Hematopoietic multipotent progenitor cell treated with erythropoietin and hydrocortisone succinate and interleukin-3 and kit ligand, for 17 days (in vitro differentiated cells): ENCODE results near the gene ARMCX1.
"Not testable (repeated sequence)": the region's sequence is repeated elsewhere in the genome, so short reads cannot be mapped to it uniquely, and the experiment has no call there.

Experiments
- DNase-seq: peaks from one replicate; pipeline ENCODE4 v3.0.0-alpha.2; 2015; ENCODE audit warnings: low spot score

Gene ARMCX1

DNA sequence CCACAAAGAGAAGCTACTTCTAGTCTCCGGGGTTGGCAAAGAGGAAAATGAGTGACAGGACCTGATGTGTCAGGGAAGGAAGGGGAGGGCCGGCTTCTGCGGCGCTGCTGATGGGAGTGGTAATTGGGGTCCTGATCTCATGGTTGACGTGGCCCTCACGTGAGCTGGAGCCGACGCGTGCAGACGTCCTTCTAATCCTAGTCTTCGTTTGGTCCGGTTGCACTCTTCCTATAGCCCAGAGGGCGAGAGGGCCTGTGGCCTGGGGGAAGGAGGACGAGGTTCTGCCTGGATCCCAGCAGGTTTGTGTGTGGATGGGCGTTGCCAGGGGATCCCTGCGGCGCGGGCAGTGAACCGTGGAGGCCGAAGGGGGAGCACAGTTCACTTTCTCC, at the start of gene ARMCX1:
TSS of gene ARMCX1 (plus strand) at position 186 of the 389 bp plus-strand sequence. CDS start 2,384 bp downstream, outside the sequence.
- no peak for DNase-seq

DNA sequence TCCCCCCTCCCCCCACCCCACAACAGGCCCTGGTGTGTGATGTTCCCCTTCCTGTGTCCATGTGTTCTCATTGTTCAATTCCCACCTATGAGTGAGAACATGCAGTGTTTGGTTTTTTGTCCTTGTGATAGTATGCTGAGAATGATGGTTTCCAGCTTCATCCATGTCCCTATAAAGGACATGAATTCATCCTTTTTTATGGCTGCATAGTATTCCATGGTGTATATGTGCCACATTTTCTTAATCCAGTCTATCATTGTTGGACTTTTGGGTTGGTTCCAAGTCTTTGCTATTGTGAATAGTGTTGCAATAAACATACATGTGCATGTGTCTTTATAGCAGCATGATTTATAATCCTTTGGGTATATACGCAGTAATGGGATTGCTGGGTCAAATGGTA, 47.4 kb upstream of the ARMCX1 start:
- not testable (repeated sequence) for DNase-seq

DNA sequence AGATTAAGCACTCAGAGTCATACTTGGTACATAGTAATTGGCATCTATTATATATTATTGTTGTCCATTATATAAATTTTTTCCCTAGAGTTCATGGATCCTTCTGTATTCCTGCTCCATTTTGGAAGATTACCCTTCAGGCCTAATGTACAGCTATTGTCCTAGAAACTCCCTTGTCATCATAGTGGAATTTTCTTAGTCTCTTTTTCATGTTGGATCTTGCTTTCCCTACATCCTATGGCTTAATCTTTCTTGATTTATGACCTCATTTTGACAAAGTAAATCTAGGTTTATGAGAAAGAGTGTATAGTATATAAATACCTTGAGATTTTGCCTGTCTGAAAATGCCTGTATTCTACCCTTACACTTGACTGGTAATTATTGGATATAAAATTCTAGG, 43.0 kb upstream of the ARMCX1 start:
- no peak for DNase-seq

DNA sequence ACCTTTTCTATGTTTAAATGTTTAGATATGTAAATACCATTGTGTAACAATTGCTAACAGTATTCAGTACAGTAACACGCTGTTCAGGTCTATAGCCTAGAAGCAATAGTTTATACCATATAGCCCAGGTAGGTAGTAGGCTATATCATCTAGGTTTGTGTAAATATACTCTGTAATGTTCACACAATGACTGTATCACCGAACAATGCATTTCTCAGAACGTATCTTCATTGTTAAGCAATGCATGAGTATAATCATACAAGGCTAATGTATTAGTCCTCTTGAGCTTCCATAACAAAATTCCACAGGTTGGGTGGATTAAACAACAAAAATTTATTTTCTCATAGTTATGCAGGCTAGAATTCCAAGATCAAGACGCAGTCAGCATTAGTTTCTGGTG, 42.4 kb upstream of the ARMCX1 start:
- DNase-seq, result no peak

DNA sequence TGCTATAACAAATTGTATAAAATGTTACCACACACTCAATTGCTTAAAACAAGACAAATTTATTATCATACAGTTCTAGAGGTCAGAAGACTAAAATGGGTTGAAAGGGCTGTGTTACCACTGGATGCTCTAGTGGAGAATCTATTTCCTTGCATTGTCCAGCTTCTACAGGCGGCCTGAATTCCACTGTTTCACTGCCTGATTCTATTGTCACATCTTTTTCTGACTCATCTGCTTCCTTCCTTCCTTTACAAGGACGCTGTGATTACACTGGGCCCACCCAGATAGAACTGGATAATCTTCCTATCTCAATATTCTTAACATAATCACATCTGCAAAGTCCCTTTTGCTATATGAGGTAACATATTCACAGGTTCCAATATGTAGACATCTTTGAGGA, 19.4 kb upstream of the ARMCX1 start:
- DNase-seq, result no peak

DNA sequence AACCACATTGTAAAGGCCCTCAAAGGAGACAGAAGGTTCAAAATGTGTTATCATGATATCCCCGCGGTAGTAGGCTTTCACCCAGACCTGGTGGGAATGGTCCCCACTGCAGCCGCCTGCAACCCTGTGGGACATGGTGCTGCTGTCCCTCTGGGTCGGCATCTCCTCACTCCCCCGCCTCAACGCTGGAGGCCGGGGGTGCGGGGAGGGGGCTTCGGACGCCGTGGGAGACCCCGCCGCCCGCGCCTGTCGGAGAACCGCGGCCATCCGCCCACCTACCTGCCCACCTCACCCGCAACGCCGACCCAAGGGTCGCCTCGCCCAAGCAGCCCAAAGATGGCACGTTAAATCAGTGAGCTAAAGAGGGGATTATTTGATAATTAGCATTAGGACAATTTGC, 11.2 kb upstream of the ARMCX1 start:
- DNase-seq, result no peak

DNA sequence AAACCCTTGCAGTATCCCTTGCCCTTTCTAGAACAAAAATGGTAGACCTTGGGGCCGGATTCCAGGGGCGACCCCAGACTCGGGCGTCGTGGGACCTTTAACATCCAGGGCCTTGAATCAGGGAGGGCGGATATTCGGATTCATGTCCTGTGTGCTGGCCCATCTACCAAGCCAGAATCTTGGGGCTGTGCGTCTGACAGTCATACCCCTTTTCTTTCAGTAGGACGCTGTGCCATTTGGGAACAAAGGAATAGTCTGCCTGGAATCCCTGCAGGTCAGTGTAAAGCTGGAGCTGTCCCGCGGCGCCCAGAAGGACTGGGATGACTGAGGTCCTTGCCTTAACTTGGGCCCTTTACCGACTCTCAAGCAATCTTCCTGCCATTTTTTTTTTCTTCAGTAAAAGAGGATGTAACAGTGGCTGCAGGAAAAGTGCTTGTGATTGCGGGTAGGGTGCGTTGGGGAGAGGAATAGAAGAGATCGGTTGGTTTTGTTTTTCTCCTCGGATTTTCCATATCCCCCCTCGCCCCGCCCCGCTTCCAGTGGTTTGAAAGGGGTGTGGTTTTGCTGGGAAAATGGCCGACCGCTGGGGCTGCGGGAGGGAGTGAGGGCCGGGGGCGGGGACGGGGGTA, 518 bp downstream of the ARMCX1 start:
- DNase-seq, result no peak

DNA sequence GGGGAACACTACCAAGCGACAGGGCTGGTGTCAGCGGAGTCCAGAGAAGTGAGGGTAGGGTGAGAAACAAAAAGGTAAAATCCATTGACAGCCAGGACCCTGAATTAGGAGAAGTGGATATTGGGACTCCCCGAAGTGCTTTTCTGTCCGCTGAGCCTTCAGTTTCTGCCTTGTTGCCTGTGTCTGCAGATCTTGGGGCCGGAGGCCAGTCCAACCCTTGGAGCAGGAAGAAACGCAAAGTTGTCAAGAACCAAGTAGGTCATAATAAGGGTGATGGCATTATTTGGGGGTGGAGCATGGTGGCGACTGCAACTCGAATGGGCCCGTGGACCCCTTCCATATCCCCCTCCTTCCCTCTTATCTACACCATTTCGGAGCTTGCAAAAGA, 1.0 kb downstream of the ARMCX1 start:
- DNase-seq, result no peak

DNA sequence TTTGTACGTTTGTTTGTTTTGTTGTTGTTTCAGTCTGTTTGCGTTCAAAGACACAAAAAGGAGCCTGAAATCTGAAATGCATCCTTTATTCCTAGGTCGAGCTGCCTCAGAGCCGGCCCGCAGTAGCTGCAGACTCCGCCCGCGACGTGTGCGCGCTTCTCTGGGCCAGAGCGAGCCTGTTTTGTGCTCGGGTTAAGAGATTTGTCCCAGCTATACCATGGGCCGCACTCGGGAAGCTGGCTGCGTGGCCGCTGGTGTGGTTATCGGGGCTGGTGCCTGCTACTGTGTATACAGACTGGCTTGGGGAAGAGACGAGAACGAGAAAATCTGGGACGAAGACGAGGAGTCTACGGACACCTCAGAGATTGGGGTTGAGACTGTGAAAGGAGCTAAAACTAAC, 2.4 kb downstream of the ARMCX1 start:
- no peak for DNase-seq

DNA sequence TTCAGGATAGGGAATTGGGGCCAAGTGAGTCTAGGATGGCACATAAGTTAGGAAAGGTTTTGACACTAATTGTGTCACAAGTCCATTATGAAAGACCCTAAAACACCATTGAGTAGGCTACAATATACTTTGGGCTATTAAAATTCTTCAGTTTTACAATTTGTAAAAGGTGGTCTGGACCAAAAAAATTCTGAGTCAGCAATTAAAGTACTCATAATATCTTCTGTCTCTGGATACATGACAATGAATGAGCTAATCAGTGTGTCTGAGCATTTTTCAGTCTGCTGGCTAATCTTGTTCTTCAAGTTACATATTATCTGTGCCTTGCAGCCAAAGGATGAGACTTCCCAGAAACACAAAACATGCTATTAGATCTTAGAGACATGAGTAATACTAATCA, 14.3 kb downstream of the ARMCX1 start:
- DNase-seq, result no peak

DNA sequence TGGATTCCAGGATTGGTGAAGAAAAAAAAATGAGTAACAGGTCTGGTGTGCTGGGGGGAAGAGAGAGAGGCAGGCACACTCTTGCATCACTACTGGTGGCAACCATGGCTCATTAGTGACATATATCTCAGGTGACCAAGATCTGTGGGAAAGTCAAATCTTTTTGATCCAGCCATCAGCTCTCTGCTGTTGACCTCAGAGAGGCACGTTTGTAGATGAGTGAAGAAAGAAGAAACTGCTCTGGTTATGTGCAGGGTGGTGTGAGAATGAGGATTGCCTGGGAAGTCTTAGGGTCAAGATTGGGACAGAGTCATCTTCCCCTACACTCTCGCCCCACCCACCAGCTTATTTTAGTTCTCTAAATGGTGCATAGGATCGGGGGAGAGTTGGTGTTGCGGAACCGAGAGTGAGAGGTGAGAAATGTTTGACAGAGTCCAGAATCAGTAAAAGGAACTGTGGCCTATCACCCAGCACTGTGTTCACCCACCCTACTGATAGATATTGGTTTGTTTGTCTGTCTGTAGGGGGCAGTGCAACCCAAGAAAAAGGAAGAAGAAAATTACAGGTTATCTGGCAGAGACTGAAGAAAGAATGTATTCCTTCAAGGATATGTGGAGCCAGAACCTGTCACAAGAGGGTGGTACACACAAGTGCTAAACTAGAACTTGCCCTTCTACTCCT, 45.5 kb downstream of the ARMCX1 start:
- peak; percentile 71 for DNase-seq

DNA sequence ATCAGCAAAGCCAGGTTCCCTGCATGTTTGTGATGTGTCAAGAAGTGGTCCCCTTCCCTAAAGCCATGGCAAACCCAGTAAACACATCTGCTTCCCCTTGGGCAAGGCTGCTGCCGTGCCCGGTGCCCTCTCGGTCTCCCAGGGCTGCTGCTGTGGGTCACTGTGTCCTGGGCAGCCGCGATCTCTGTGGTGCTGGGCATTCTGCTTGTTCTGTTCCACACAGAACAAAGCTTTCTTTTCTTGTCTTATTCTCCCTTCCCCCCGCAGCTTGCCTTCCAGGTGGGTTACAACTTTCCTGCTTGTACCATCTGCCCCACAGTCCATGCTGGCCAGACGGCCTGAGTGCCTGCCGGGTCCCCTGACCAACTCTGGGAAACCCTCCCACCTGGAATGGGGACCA, 49.2 kb downstream of the ARMCX1 start:
- DNase-seq, result not testable (repeated sequence)

DNA sequence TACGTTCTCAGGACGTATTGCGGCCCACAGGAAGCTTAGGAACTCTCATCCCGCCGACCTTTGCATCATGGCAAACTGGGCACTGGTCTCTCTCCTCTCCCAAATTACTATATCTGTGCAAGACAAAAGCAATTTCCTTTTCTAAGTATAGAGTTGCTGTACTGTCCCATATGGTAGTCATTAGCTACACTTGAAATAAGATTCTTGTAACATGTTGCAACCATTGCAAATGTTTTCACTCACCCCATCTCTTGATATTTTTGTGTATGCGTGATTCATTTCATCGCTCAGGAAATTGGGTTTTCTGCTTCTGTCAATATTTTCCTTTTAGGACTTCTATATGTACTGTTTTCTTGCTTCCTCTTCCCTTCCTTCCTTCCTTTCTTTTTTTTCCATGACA, 51.7 kb downstream of the ARMCX1 start:
- DNase-seq, result no peak
